ENCODE measurements around the gene PNN.

DNA sequence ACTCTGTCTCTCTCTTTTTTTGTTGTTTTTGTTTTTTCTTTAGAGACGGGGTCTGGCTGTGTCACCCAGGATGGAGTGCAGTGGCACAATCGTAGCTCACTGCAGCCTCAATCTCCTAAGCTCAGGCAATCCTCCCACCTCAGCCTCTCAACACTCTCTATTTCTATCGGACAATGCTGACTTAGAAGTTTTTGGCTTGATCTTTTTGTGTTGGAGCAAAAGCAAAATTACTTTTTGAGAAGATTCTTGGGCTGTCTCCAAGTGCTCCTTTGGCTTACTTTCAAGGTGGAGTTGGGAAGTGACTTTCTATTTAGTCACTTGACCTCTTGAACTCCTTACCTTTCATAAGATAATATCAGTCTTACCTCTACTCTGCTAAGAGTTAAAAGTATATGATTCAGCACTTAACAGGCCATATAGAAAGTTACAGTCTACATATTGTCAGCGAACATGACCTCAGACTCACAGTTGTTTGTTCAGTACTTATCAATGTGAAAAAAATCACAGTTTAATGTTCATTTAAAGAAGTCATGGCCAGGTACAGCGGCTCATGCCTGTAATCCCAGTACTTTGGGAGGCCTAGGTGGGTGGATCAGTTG, 43.2 kb downstream of the PNN start:
- TF ChIP-seq, protein P1, sequence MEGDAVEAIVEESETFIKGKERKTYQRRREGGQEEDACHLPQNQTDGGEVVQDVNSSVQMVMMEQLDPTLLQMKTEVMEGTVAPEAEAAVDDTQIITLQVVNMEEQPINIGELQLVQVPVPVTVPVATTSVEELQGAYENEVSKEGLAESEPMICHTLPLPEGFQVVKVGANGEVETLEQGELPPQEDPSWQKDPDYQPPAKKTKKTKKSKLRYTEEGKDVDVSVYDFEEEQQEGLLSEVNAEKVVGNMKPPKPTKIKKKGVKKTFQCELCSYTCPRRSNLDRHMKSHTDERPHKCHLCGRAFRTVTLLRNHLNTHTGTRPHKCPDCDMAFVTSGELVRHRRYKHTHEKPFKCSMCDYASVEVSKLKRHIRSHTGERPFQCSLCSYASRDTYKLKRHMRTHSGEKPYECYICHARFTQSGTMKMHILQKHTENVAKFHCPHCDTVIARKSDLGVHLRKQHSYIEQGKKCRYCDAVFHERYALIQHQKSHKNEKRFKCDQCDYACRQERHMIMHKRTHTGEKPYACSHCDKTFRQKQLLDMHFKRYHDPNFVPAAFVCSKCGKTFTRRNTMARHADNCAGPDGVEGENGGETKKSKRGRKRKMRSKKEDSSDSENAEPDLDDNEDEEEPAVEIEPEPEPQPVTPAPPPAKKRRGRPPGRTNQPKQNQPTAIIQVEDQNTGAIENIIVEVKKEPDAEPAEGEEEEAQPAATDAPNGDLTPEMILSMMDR (conservative IDR thresholded peaks at IDR 0.05 in 1 of 2, IDR thresholded peaks at IDR 0.05 in 1 of 2; ENCODE audit: low read depth in 1 of 2, low read length in 2 of 2) = no peak
- TF ChIP-seq EZH2 (IDR thresholded peaks at IDR 0.05; ENCODE audit: low read length, missing control alignments) = no peak
